RWPE2 (cell line): ENCODE data around the gene ASB18.
"Not testable (repeated sequence)": the region's sequence is repeated elsewhere in the genome, so short reads cannot be mapped to it uniquely, and the experiment has no call there.

Source experiments
- ATAC-seq: fragments of 200-7000 bp; cut with Tn5 transposase; 3 replicates; pipeline ENCODE4 v1.9.1; 2021; ENCODE audit warnings: low read depth
- DNase-seq: peaks from one replicate; pipeline ENCODE4 v3.0.0-alpha.2; 2020; ENCODE audit warnings: low spot score
- H3K27ac ChIP-seq: fragments of 450-650 bp; 2 replicates; pipeline ENCODE4 v1.5.1; 2017; ENCODE audit warnings: mild to moderate bottlenecking; ENCODE audit not compliant: poor library complexity, severe bottlenecking
- H3K27me3 ChIP-seq: fragments of 250-450 bp; sonication (Bioruptor Pico); 2 replicates; pipeline ENCODE4 v1.5.1; 2021; ENCODE audit warnings: mild to moderate bottlenecking, moderate library complexity; ENCODE audit not compliant: insufficient read depth, poor library complexity, severe bottlenecking
- H3K36me3 ChIP-seq: fragments of 250-450 bp; sonication (Bioruptor Pico); 2 replicates; pipeline ENCODE4 v1.5.1; 2020; ENCODE audit warnings: low read depth, mild to moderate bottlenecking, moderate library complexity
- H3K4me1 ChIP-seq: fragments of 250-450 bp; sonication (Bioruptor Pico); 2 replicates; pipeline ENCODE4 v1.5.1; 2021; ENCODE audit warnings: mild to moderate bottlenecking, moderate library complexity; ENCODE audit not compliant: insufficient read depth, poor library complexity, severe bottlenecking
- H3K4me3 ChIP-seq: fragments of 250-450 bp; sonication (Bioruptor Pico); 2 replicates; pipeline ENCODE4 v1.5.1; 2021; ENCODE audit warnings: mild to moderate bottlenecking, moderate library complexity; ENCODE audit not compliant: severe bottlenecking
- H3K9me3 ChIP-seq: fragments of 250-450 bp; sonication (Bioruptor Pico); 2 replicates; pipeline ENCODE4 v1.5.1; 2021; ENCODE audit warnings: mild to moderate bottlenecking, moderate library complexity; ENCODE audit not compliant: severe bottlenecking
- TF ChIP-seq, protein P1 (sequence below): fragments of 450-650 bp; IDR thresholded peaks from one replicate; pipeline ENCODE4 v1.5.1; 2017; ENCODE audit warnings: mild to moderate bottlenecking, moderate library complexity; ENCODE audit not compliant: poor library complexity, severe bottlenecking

The ASB18 gene

DNA sequence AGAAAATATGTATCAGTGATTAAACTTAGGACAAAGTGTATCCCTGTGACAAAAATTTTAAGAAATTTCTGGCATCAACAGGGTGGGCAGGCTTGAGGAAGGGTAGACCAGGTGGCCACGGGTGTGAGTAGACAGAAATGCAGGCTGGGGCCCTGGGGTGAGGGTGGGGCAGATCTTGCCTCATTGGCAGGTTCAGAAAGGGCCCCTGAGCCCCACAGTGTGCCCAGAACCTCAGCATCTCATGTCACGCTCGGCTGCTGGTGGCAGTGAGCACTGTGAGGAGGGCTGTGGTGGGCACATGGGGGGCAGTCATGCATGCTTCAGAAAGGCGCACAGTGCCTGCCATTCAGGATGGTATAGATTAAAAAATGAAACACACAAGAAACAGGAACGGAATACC lies 7.6 kb upstream of the ASB18 start:
- DNase-seq (no peak), ATAC-seq (no peak)
- H3K27me3 ChIP-seq: peaks cover 5% of the 10 kb centered on the region
- H3K27ac ChIP-seq: no peak overlapping the region
- H3K9me3 ChIP-seq: no peaks in the 10 kb centered on the region
- H3K36me3 ChIP-seq: no peaks in the 10 kb centered on the region
- H3K4me1 ChIP-seq: no peaks in the 10 kb centered on the region
- TF ChIP-seq, protein P1, sequence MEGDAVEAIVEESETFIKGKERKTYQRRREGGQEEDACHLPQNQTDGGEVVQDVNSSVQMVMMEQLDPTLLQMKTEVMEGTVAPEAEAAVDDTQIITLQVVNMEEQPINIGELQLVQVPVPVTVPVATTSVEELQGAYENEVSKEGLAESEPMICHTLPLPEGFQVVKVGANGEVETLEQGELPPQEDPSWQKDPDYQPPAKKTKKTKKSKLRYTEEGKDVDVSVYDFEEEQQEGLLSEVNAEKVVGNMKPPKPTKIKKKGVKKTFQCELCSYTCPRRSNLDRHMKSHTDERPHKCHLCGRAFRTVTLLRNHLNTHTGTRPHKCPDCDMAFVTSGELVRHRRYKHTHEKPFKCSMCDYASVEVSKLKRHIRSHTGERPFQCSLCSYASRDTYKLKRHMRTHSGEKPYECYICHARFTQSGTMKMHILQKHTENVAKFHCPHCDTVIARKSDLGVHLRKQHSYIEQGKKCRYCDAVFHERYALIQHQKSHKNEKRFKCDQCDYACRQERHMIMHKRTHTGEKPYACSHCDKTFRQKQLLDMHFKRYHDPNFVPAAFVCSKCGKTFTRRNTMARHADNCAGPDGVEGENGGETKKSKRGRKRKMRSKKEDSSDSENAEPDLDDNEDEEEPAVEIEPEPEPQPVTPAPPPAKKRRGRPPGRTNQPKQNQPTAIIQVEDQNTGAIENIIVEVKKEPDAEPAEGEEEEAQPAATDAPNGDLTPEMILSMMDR: no peak
- H3K4me3 ChIP-seq: no peak overlapping the region

DNA sequence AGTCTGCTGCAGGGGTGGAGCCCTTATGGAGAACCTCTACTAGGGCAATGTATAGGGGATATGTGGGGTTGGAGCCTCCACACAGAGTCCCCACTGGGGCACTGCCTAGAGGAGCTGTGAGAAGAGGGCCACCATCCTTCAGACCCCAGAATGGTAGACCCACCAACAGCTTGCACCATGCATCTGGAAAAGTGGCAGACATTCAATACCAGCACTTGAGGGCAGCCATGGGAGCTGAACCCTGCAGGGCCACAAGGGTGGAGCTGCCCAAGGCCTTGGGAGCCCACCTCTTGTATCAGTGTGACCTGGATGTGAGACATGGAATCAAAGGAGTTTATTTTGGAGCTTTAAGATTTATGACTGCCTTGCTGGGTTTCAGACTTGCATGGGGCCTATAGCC lies 5.7 kb upstream of the ASB18 start:
- not testable (repeated sequence) for DNase-seq, H3K36me3 ChIP-seq, H3K4me1 ChIP-seq, ATAC-seq, H3K9me3 ChIP-seq, H3K4me3 ChIP-seq, H3K27ac ChIP-seq
- peaks cover 24% of the 10 kb centered on the region for H3K27me3 ChIP-seq

DNA sequence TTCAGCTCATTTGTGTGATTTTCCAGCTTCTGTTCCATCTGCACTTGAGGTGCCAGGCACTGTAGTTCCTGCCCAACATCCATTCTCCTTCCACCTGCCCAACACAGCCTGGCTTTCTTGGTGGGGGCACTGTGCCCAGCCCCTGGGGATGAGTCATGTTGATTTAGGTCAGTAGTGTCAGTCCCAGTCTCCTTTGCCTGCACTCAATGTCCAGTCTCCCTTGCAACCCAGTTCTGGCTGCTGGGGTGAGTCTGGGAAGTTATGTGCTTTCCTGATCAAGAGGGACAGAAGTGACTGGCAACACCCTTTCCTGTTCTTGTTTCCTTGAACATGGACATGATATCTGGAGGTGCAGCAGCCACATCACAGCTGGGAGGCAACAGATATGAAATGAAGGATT lies 1.5 kb upstream of the ASB18 start:
- Histone ChIP-seq H3K4me1 (no peaks in the 10 kb centered on the region), H3K4me3 (no peak overlapping the region), H3K27me3 (peaks cover 39% of the 10 kb centered on the region), H3K27ac (no peak overlapping the region), H3K9me3 (no peaks in the 10 kb centered on the region), H3K36me3 (no peaks in the 10 kb centered on the region)
- ATAC-seq: no peak
- TF ChIP-seq, protein P1: no peak
- DNase-seq: no peak

DNA sequence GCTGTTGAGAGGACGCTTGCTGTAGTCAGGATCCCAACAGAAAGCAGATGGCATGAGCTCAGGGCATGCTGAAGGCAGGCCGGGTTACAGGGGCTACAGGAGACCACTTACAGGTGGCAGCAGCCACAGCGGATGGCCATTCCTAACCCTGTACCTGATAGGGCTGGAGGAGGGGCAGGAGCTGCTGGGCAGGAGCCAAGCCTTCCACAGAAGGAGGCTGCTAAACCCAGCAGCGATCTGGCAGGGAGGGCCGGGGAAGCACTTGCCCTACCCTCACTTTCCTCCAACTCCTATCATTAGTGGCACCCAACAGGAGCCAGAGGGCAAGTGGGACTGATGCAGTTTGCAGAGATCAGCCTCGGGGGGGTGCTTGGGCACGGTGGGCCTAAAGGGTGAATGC lies 2.0 kb downstream of the ASB18 start:
- ATAC-seq: no peak
- TF ChIP-seq, protein P1: no peak
- H3K27me3 ChIP-seq: peaks cover 39% of the 10 kb centered on the region
- no peak overlapping the region for H3K27ac ChIP-seq
- no peaks in the 10 kb centered on the region for H3K36me3 ChIP-seq
- no peak overlapping the region for H3K4me3 ChIP-seq
- H3K4me1 ChIP-seq: no peaks in the 10 kb centered on the region
- DNase-seq: no peak
- H3K9me3 ChIP-seq: no peaks in the 10 kb centered on the region

DNA sequence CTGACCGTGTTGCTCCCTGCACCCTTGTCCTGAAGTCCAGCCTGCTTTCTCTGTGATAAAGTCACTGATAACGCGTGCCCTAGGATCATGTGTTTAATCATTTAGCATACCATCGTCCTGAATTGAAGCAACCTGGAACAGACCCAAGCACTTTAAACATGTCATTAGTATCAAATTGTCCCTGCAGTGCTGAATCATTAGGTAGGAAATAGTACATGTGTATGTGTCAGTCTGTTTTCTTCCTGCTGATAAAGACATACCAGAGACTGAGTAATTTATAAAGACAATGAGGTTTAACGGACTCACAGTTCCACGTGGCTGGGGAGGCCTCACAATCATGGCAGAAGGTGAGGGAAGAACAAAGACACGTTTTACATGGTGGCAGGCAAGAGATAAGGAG lies 2.8 kb downstream of the ASB18 start:
- Histone ChIP-seq H3K9me3 (no peaks in the 10 kb centered on the region), H3K4me3 (no peak overlapping the region), H3K4me1 (no peaks in the 10 kb centered on the region), H3K27me3 (peaks cover 36% of the 10 kb centered on the region), H3K27ac (no peak overlapping the region), H3K36me3 (no peaks in the 10 kb centered on the region)
- TF ChIP-seq, protein P1: no peak
- no peak for ATAC-seq
- DNase-seq: no peak
